ENCODE measurements around the gene JSRP1. TPM values are rescaled to one million over a fixed set of nuclear protein-coding genes. Genes with fewer than 3 reads are reported as not detected.

Gene JSRP1
- total RNA-seq: not detected

- no peak for ATAC-seq (ENCODE audit: low FRiP score)
- no peak for DNase-seq (ENCODE audit: low spot score)
- TF ChIP-seq CTCF (IDR thresholded peaks at IDR 0.05): no peak
Measured at GRCh38 chr19:2255982-2256685, at the start of gene JSRP1. Gene JSRP1 (minus strand): TSS chr19:2256417. CDS start chr19:2255314, 1,103 bp downstream.

GRCh38 chr19:2305452-2306280 is 49.4 kb upstream of the JSRP1 start:
- ATAC-seq (ENCODE audit: low FRiP score): no peak
- DNase-seq (ENCODE audit: low spot score): no peak
- TF ChIP-seq CTCF (IDR thresholded peaks at IDR 0.05): no peak

- DNase-seq (ENCODE audit: low spot score): no peak
- no peak for TF ChIP-seq CTCF (IDR thresholded peaks at IDR 0.05)
- ATAC-seq (ENCODE audit: low FRiP score): no peak
Measured at GRCh38 chr19:2303211-2303798, 47.1 kb upstream of the JSRP1 start.

- DNase-seq (ENCODE audit: low spot score): no peak
Measured at GRCh38 chr19:2302319-2303210, 46.3 kb upstream of the JSRP1 start.

GRCh38 chr19:2300533-2300932 is 44.3 kb upstream of the JSRP1 start:
- DNase-seq (ENCODE audit: low spot score) (no peak), ATAC-seq (ENCODE audit: low FRiP score) (no peak)
- no peak for TF ChIP-seq CTCF (IDR thresholded peaks at IDR 0.05)

More at GRCh38 chr19:2302319-2303210, 46.3 kb upstream of the JSRP1 start:
- no peak for ATAC-seq (ENCODE audit: low FRiP score)
- TF ChIP-seq CTCF (IDR thresholded peaks at IDR 0.05): no peak

- DNase-seq (ENCODE audit: low spot score) (no peak), ATAC-seq (ENCODE audit: low FRiP score) (no peak)
- no peak for TF ChIP-seq CTCF (IDR thresholded peaks at IDR 0.05)
Measured at GRCh38 chr19:2296141-2296540, 39.9 kb upstream of the JSRP1 start.
